HAP-1 (cell line): ENCODE data around the gene PSMC5.
"Not testable (repeated sequence)": the region's sequence is repeated elsewhere in the genome, so short reads cannot be mapped to it uniquely, and the experiment has no call there.

Experiments used
- DNase-seq, 2 experiments: peaks; one replicate each; pipeline ENCODE4 v3.0.0-alpha.2; 2016 to 2020; ENCODE audit warnings: low spot score in 2 of 2
- H3K27me3 ChIP-seq: fragments of 250-450 bp; sonication (Bioruptor Pico); 2 replicates; pipeline ENCODE4 v1.5.1; 2020; ENCODE audit warnings: low read depth, mild to moderate bottlenecking, moderate library complexity
- H3K36me3 ChIP-seq: fragments of 250-450 bp; sonication (Bioruptor Pico); replicated peaks from 2 replicates; pipeline ENCODE4 v1.5.1; 2020; ENCODE audit warnings: mild to moderate bottlenecking
- H3K4me1 ChIP-seq: fragments of 250-450 bp; sonication (Bioruptor Pico); 2 replicates; pipeline ENCODE4 v1.5.1; 2020; ENCODE audit warnings: mild to moderate bottlenecking
- H3K4me3 ChIP-seq: fragments of 250-450 bp; sonication (Bioruptor Pico); 2 replicates; pipeline ENCODE4 v1.5.1; 2020; ENCODE audit warnings: mild to moderate bottlenecking, moderate library complexity
- H3K9me3 ChIP-seq: fragments of 250-450 bp; sonication (Bioruptor Pico); 2 replicates; pipeline ENCODE4 v1.5.1; 2020; ENCODE audit warnings: mild to moderate bottlenecking, moderate library complexity
- in situ Hi-C: fragments of 300-500 bp; cut with MboI; formaldehyde crosslinking; loops from 3 replicates; pipeline ENCODE4 v1.14.3; 2020; ENCODE audit warnings: low sequenced_read_pairs, inconsistent platforms, mixed read lengths

PSMC5 gene

GRCh38 chr17:63837480-63837879, 10.2 kb downstream of the PSMC5 start:
- no peaks in the 10 kb centered on the region for H3K9me3 ChIP-seq
- H3K36me3 ChIP-seq, result peaks cover 46% of the 10 kb centered on the region
- H3K27me3 ChIP-seq, result no peaks in the 10 kb centered on the region
- H3K4me3 ChIP-seq, result no peak overlapping the region
- no peak for DNase-seq
- peaks cover 11% of the 10 kb centered on the region for H3K4me1 ChIP-seq
- in situ Hi-C loops, result no loop called here

DNA sequence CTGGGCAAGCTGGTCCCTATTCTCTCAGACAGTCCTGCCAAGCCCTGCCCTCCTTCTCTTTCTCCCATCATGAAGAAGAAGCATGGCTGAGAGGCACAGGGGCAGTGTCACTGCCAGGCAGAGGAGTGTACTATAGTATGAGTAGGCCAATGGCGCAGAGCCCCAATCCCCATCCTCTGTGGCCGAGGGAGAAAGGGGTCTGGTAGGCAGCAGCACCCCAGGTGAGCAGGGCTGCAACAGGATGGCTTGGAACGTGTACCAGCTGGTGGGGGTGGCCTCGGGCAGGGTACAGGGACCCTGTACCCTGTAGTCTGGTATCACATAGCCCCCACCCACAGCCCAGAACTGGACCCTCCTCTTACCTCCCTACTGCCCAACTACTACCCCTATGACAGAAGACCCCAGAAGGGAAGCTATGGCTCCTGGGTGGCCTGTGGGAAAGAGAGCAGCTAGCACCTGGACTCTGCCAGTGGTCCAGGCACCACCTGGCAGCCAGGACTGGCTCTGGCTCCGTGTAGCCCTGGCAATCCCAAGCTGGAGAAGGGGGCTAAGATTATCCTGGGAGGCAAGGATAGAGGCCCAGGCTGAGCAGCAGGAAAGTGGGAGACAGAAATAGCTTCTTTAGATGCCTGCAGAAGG, 10.8 kb downstream of the PSMC5 start:
- no peak for DNase-seq
- in situ Hi-C loops, result no loop called here
- H3K36me3 ChIP-seq, result peaks cover 40% of the 10 kb centered on the region
- H3K4me1 ChIP-seq, result peaks cover 11% of the 10 kb centered on the region
- no peak overlapping the region for H3K4me3 ChIP-seq
- H3K27me3 ChIP-seq, result no peaks in the 10 kb centered on the region
- no peaks in the 10 kb centered on the region for H3K9me3 ChIP-seq

GRCh38 chr17:63838631-63839171, 11.5 kb downstream of the PSMC5 start:
- DNase-seq, result no peak
- in situ Hi-C loops, result no loop called here
- peaks cover 33% of the 10 kb centered on the region for H3K36me3 ChIP-seq
- peaks cover 11% of the 10 kb centered on the region for H3K4me1 ChIP-seq
- H3K4me3 ChIP-seq, result no peak overlapping the region
- no peaks in the 10 kb centered on the region for H3K9me3 ChIP-seq
- H3K27me3 ChIP-seq, result no peaks in the 10 kb centered on the region

GRCh38 chr17:63840591-63841349, 13.5 kb downstream of the PSMC5 start:
- no peak for DNase-seq
- in situ Hi-C loops, result no loop called here

GRCh38 chr17:63841350-63842172, 14.3 kb downstream of the PSMC5 start:
- Histone ChIP-seq H3K36me3 (peaks cover 11% of the 10 kb centered on the region), H3K4me3 (peak overlapping the region; percentile 76), H3K4me1 (peaks cover 11% of the 10 kb centered on the region), H3K9me3 (no peaks in the 10 kb centered on the region), H3K27me3 (no peaks in the 10 kb centered on the region)
- in situ Hi-C loops, result no loop called here
- peak; percentile 17 to 35 for DNase-seq

More at GRCh38 chr17:63840591-63841349, 13.5 kb downstream of the PSMC5 start:
- Histone ChIP-seq H3K36me3 (peaks cover 16% of the 10 kb centered on the region), H3K4me3 (peak overlapping the region; percentile 76), H3K4me1 (peaks cover 11% of the 10 kb centered on the region), H3K27me3 (no peaks in the 10 kb centered on the region), H3K9me3 (no peaks in the 10 kb centered on the region)

GRCh38 chr17:63842173-63842539, 14.9 kb downstream of the PSMC5 start:
- Histone ChIP-seq H3K4me1 (peaks cover 11% of the 10 kb centered on the region), H3K27me3 (no peaks in the 10 kb centered on the region), H3K36me3 (peaks cover 5% of the 10 kb centered on the region), H3K4me3 (peak overlapping the region; percentile 76), H3K9me3 (no peaks in the 10 kb centered on the region)
- in situ Hi-C loops, result no loop called here
- peak in 1 of 2 experiments; percentile 43 for DNase-seq

DNA sequence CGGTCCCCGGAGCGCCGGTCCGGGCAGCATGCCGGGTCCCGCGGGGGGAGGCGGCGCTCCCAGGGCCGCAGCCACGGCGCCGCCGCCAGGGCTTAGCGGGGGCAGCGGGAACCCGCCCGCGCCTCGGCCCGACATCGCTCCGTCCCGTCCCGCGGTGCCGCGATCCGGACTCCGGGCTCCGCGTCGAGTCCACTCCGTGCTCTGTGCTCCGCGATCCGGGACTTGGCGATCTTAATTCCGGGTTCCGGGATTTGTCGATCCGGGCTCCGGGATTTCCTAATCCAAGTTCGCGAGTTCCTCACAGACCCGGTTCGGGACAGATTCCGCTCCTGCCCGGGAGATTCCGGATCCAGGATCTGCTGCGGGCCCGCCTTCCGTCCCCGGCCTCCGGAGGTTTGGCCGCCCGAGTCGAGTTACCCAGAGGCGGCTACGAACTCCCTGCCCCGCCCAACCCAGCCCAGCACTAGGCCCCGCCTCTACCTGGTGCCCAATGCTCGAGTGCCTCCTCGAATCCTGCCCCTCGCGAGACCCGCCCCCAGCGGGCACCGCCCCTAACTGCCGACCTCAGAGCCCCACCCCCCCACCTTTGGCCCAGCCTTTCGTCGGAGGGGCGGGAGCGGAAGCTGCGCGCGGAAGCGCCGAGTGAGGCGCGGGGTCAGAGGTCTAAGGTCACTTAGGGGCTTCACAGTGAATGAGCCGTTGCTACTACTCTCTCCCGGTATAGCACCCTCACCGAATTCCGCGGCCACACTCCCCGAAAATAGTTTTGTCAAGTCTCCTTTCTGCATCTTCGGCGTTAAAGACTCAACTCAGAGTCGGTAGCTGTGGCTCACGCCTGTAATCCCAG, 15.5 kb downstream of the PSMC5 start, which contains the start of gene SMARCD2:
SMARCD2 (minus strand) TSS at position 146 of the 847 bp plus-strand sequence; CDS start at position 135, 11 bp downstream.
- Histone ChIP-seq H3K27me3 (no peaks in the 10 kb centered on the region), H3K36me3 (peaks cover 4% of the 10 kb centered on the region; the same call in 1 of the 2 replicates), H3K4me1 (peaks cover 11% of the 10 kb centered on the region), H3K4me3 (peak within 1 kb of the TSS; percentile 76), H3K9me3 (no peaks in the 10 kb centered on the region)
- peak; percentile 96 to 99 for DNase-seq
- in situ Hi-C loops, result no loop called here

GRCh38 chr17:63843387-63843888, 16.2 kb downstream of the PSMC5 start:
- DNase-seq, H3K9me3 ChIP-seq, H3K27me3 ChIP-seq, in situ Hi-C loops, H3K36me3 ChIP-seq: not testable (repeated sequence)
- Histone ChIP-seq H3K4me3 (peak overlapping the region; percentile 76), H3K4me1 (peaks cover 11% of the 10 kb centered on the region)

- in situ Hi-C loops, result no loop called here
- no peak for DNase-seq
- no peaks in the 10 kb centered on the region for H3K27me3 ChIP-seq
- no peaks in the 10 kb centered on the region for H3K9me3 ChIP-seq
- peaks cover 8% of the 10 kb centered on the region for H3K4me1 ChIP-seq
- no peak overlapping the region for H3K4me3 ChIP-seq
- H3K36me3 ChIP-seq, result peaks cover 4% of the 10 kb centered on the region; the same call in 1 of the 2 replicates
Observed at GRCh38 chr17:63843910-63844677, 16.9 kb downstream of the PSMC5 start.

- no peaks in the 10 kb centered on the region for H3K9me3 ChIP-seq
- H3K27me3 ChIP-seq, result no peaks in the 10 kb centered on the region
- no peak for DNase-seq
- no peak overlapping the region for H3K4me3 ChIP-seq
- H3K36me3 ChIP-seq, result peaks cover 4% of the 10 kb centered on the region; the same call in 1 of the 2 replicates
- in situ Hi-C loops, result no loop called here
- peaks cover 6% of the 10 kb centered on the region for H3K4me1 ChIP-seq
Observed at GRCh38 chr17:63845509-63845908, 18.3 kb downstream of the PSMC5 start.

GRCh38 chr17:63847525-63848249, 20.5 kb downstream of the PSMC5 start:
- Histone ChIP-seq H3K4me3 (no peak overlapping the region), H3K9me3 (no peaks in the 10 kb centered on the region), H3K27me3 (no peaks in the 10 kb centered on the region), H3K4me1 (no peaks in the 10 kb centered on the region; the same call in 1 of the 2 replicates), H3K36me3 (no peaks in the 10 kb centered on the region)
- in situ Hi-C loops, result no loop called here
- DNase-seq, result no peak
